B cell (primary cell): ENCODE data around the gene NGDN.

Source experiments
- CTCF ChIP-seq: fragments of 200-600 bp; IDR thresholded peaks from one replicate; pipeline ENCODE4 v1.8.0; 2022; ENCODE audit warnings: antibody characterized with exemption, mild to moderate bottlenecking
- EZH2 ChIP-seq: IDR thresholded peaks from 2 replicates; pipeline ENCODE4 v1.6.1; 2012; ENCODE audit warnings: borderline replicate concordance, low read depth, mild to moderate bottlenecking, moderate library complexity, low read length; ENCODE audit not compliant: insufficient read depth, poor library complexity, severe bottlenecking

GRCh38 chr14:23481362-23481970 lies 12.0 kb downstream of the NGDN start:
- TF ChIP-seq CTCF (no peak), EZH2 (no peak)
